Eye (tissue), 1 donor: ENCODE results near the gene DNAJC5G.
"Not testable (repeated sequence)": the region's sequence is repeated elsewhere in the genome, so short reads cannot be mapped to it uniquely, and the experiment has no call there.

ENCODE experiments used
- DNase-seq: peaks from one replicate; pipeline ENCODE4 v3.0.0-alpha.2; 2015

Gene DNAJC5G

GRCh38 chr2:27282892-27283291 is 7.7 kb downstream of the DNAJC5G start:
- DNase-seq: no peak

- no peak for DNase-seq
These were observed 9.8 kb downstream of the DNAJC5G start for GRCh38 chr2:27284996-27285395.

- DNase-seq: no peak
These were observed 10.2 kb downstream of the DNAJC5G start for GRCh38 chr2:27285481-27285880.

- no peak for DNase-seq
These were observed 13.4 kb downstream of the DNAJC5G start for GRCh38 chr2:27288610-27289009.

- no peak for DNase-seq
These were observed 15.3 kb downstream of the DNAJC5G start for GRCh38 chr2:27290549-27290948.

GRCh38 chr2:27291865-27292264 is 16.6 kb downstream of the DNAJC5G start:
- DNase-seq: no peak

GRCh38 chr2:27294928-27295327 is 19.7 kb downstream of the DNAJC5G start:
- no peak for DNase-seq

- no peak for DNase-seq
These were observed 21.2 kb downstream of the DNAJC5G start for GRCh38 chr2:27296481-27296880.

- DNase-seq: no peak
These were observed 22.0 kb downstream of the DNAJC5G start for GRCh38 chr2:27297195-27297594.

GRCh38 chr2:27298391-27299080 is 23.3 kb downstream of the DNAJC5G start:
- DNase-seq: no peak

GRCh38 chr2:27300606-27301005 is 25.4 kb downstream of the DNAJC5G start:
- DNase-seq: not testable (repeated sequence)

- DNase-seq: peak; percentile 72
These were observed 28.1 kb downstream of the DNAJC5G start for GRCh38 chr2:27303093-27304025.

GRCh38 chr2:27304488-27305240 is 29.4 kb downstream of the DNAJC5G start:
- no peak for DNase-seq

- no peak for DNase-seq
These were observed 30.3 kb downstream of the DNAJC5G start for GRCh38 chr2:27305516-27305915.

- no peak for DNase-seq
These were observed 30.9 kb downstream of the DNAJC5G start for GRCh38 chr2:27306136-27306535.

- peak; percentile 41 for DNase-seq
These were observed 31.5 kb downstream of the DNAJC5G start for GRCh38 chr2:27306573-27307286.

- DNase-seq: peak; percentile 9
These were observed 32.0 kb downstream of the DNAJC5G start for GRCh38 chr2:27307287-27307544.

GRCh38 chr2:27307545-27308358 is 32.5 kb downstream of the DNAJC5G start:
- DNase-seq: peak; percentile 57

- peak; percentile 78 for DNase-seq
These were observed 33.2 kb downstream of the DNAJC5G start, which contains the start of gene UCN for GRCh38 chr2:27308359-27308881. UCN (minus strand) TSS chr2:27308445; CDS start chr2:27307895, 550 bp downstream.

- no peak for DNase-seq
These were observed 34.4 kb downstream of the DNAJC5G start for GRCh38 chr2:27309651-27310050.

GRCh38 chr2:27312152-27312551 is 36.9 kb downstream of the DNAJC5G start:
- DNase-seq: no peak
